ENCODE data around the gene GSTO2. TPM values are rescaled to one million over a fixed set of nuclear protein-coding genes. Genes with fewer than 3 reads are reported as not detected.

The GSTO2 gene
- total and polyA plus RNA-seq, 2 of the 4 experiments (the other 2 are of a cell fraction), result 1.4 to 2.3 TPM

GRCh38 chr10:104286939-104287338 lies 18.0 kb downstream of the GSTO2 start:
- no peak overlapping the region for H2BK15ac ChIP-seq (ENCODE audit: low read depth, low read length)

More at GRCh38 chr10:104286939-104287338, 18.0 kb downstream of the GSTO2 start:
- H3K9me3 ChIP-seq (ENCODE audit: control insufficient read depth, insufficient read depth, low read length), result no peaks in the 10 kb centered on the region
- no peak overlapping the region for H3K56ac ChIP-seq (ENCODE audit: extremely low read depth, insufficient read depth, low read length)
- in situ Hi-C loops (cut with MboI; ENCODE audit: low sequenced_read_pairs), result no loop called here
- no peak overlapping the region for H3K18ac ChIP-seq (ENCODE audit: low read depth, low read length)
- dilution Hi-C loops (cut with HindIII; ENCODE audit: low sequenced_read_pairs, unreplicated experiment), result no loop called here
- H3K27me3 ChIP-seq (ENCODE audit: control insufficient read depth, insufficient read depth, low read length), result no peaks in the 10 kb centered on the region
- no peak overlapping the region for H3K4me3 ChIP-seq (ENCODE audit: insufficient read depth, low read depth, low read length)
- H2AK5ac ChIP-seq (ENCODE audit: low read depth, low read length), result no peak overlapping the region
- DNase-seq, result no peak
- no TSS peak for BruUV-seq (replicated peaks)
- H4K5ac ChIP-seq (ENCODE audit: low read depth, low read length), result no peak overlapping the region
- no peaks in the 10 kb centered on the region for H4K20me1 ChIP-seq (ENCODE audit: insufficient read depth, low read length)
- no peak overlapping the region for H2AK9ac ChIP-seq (replicated peaks; ENCODE audit: low read depth, low read length, poor library complexity)
- 100% methylated on average over 1 of the region's 2 CpGs; no CpG with 5 or more reads in 1 of the 2 experiments for WGBS, 2 experiments (ENCODE audit: extremely low coverage in 2 of 2, insufficient read length in 1 of 2)
- no peak overlapping the region for H2BK20ac ChIP-seq (ENCODE audit: low read depth, low read length)
- no peak overlapping the region for H3K9ac ChIP-seq (ENCODE audit: low read depth, low read length)
- no peak for TF ChIP-seq RFX5 (IDR thresholded peaks at IDR 0.05; ENCODE audit: low read depth, low read length)
- H3K79me1 ChIP-seq (ENCODE audit: low read depth in 1 of 2, low read length in 2 of 2), result peaks cover 0 to under 1% of the 10 kb centered on the region in 2 experiments; a peak in 1 of 4 replicates
- no peak for ATAC-seq (ENCODE audit: low read depth)
- H4K8ac ChIP-seq (ENCODE audit: low read depth in 2 of 2, low read length in 2 of 2), result no peak overlapping the region
- intact Hi-C loops (cut with micrococcal nuclease), result no loop called here
- no peaks in the 10 kb centered on the region for H3K9me1 ChIP-seq (ENCODE audit: insufficient read depth, low read length)
- ChIA-PET POLR2A (ENCODE audit: unreplicated experiment) (no interaction called here), CTCF (interaction anchor here (0.9 to 1.1 kb wide), 2 partner anchors 11 to 19 kb away, joined by 3 read pairs; no protein-coding TSS in a partner anchor)
- H4K91ac ChIP-seq (ENCODE audit: insufficient read depth, low read depth, low read length), result no peak overlapping the region
- no peak overlapping the region for H2BK120ac ChIP-seq (ENCODE audit: low read depth, low read length)
- H3K4me1 ChIP-seq (ENCODE audit: control insufficient read depth, insufficient read depth, low read length), result no peaks in the 10 kb centered on the region; the same call in 1 of the 2 replicates
- no peak overlapping the region for H3K4ac ChIP-seq (ENCODE audit: low read depth, low read length)
- H3K4me2 ChIP-seq (ENCODE audit: low read depth, low read length), result no peak overlapping the region
- H2BK5ac ChIP-seq (ENCODE audit: low read depth, low read length, poor library complexity, severe bottlenecking), result no peak overlapping the region
- H3K23ac ChIP-seq (ENCODE audit: low read depth, low read length), result no peak overlapping the region
- H3K36me3 ChIP-seq (ENCODE audit: control insufficient read depth, insufficient read depth, low read length), result no peaks in the 10 kb centered on the region
- no peak overlapping the region for H3K14ac ChIP-seq (replicated peaks; ENCODE audit: low read depth, low read length)
- H3K27ac ChIP-seq (ENCODE audit: insufficient read depth, low read length), result no peak overlapping the region
- no peak overlapping the region for H2AFZ ChIP-seq (replicated peaks; ENCODE audit: low read length, poor library complexity)

Data from IMR-90 (cell line).